IPS DF 6.9 (cell line): ENCODE measurements around the gene IL13RA2.

Experiments used
- DNase-seq: peaks from one replicate; pipeline ENCODE4 v3.0.0-alpha.2; 2013; ENCODE audit warnings: low read depth, low spot score
- H3K27ac ChIP-seq: one replicate; pipeline ENCODE4 v1.5.1; 2013; ENCODE audit warnings: low read length, control low read depth
- H3K27me3 ChIP-seq: 2 replicates; pipeline ENCODE4 v1.6.1; 2013; ENCODE audit warnings: mild to moderate bottlenecking, low read length; ENCODE audit not compliant: control insufficient read depth, insufficient read depth
- H3K36me3 ChIP-seq: 2 replicates; pipeline ENCODE4 v1.6.1; 2013; ENCODE audit warnings: low read length; ENCODE audit not compliant: control insufficient read depth, insufficient read depth
- H3K4me1 ChIP-seq: 2 replicates; pipeline ENCODE4 v1.6.1; 2013; ENCODE audit warnings: low read length; ENCODE audit not compliant: control insufficient read depth, insufficient read depth
- H3K4me3 ChIP-seq: 2 replicates; pipeline ENCODE4 v1.5.1; 2013; ENCODE audit warnings: mild to moderate bottlenecking, low read length
- H3K9me3 ChIP-seq: 2 replicates; pipeline ENCODE4 v1.6.1; 2013; ENCODE audit warnings: low read length, inconsistent platforms; ENCODE audit not compliant: control insufficient read depth, insufficient read depth
- WGBS: extraction: QIAGEN DNeasy Blood & Tissue Kit; methylation state at CpG from one replicate; pipeline ENCODE4 v1.1.7; 2013; ENCODE audit warnings: mixed read lengths, missing lambda C conversion rate; ENCODE audit not compliant: insufficient read length, insufficient coverage; 5-methylcytosine and 5-hydroxymethylcytosine counted together

The IL13RA2 gene

GRCh38 chrX:115017455-115017854 lies at the start of gene IL13RA2:
Gene IL13RA2, minus strand, starts transcription at chrX:115017616. Its CDS starts 347 bp downstream, at chrX:115017269.
- Histone ChIP-seq H3K27me3 (no peaks in the 10 kb centered on the region), H3K27ac (no peak within 1 kb of the TSS), H3K4me1 (no peaks in the 10 kb centered on the region), H3K4me3 (no peak within 1 kb of the TSS), H3K9me3 (no peaks in the 10 kb centered on the region), H3K36me3 (no peaks in the 10 kb centered on the region)
- DNase-seq = no peak
- no CpG with 5 or more reads among the region's 11 CpGs for WGBS

GRCh38 chrX:115065304-115065703 lies 47.9 kb upstream of the IL13RA2 start:
- Histone ChIP-seq H3K36me3 (no peaks in the 10 kb centered on the region), H3K27ac (no peak overlapping the region), H3K27me3 (no peaks in the 10 kb centered on the region), H3K4me1 (no peaks in the 10 kb centered on the region), H3K4me3 (no peak overlapping the region), H3K9me3 (no peaks in the 10 kb centered on the region)
- no peak for DNase-seq

GRCh38 chrX:115060013-115060412 lies 42.6 kb upstream of the IL13RA2 start:
- no peaks in the 10 kb centered on the region for H3K4me1 ChIP-seq
- H3K9me3 ChIP-seq = no peaks in the 10 kb centered on the region
- no peak for DNase-seq
- H3K27ac ChIP-seq = no peak overlapping the region
- no peak overlapping the region for H3K4me3 ChIP-seq
- no peaks in the 10 kb centered on the region for H3K36me3 ChIP-seq
- WGBS = no CpG with 5 or more reads among the region's 2 CpGs
- no peaks in the 10 kb centered on the region for H3K27me3 ChIP-seq

GRCh38 chrX:115058276-115058675 lies 40.9 kb upstream of the IL13RA2 start:
- H3K27ac ChIP-seq = no peak overlapping the region
- H3K36me3 ChIP-seq = no peaks in the 10 kb centered on the region
- no peaks in the 10 kb centered on the region for H3K9me3 ChIP-seq
- no peak overlapping the region for H3K4me3 ChIP-seq
- no peaks in the 10 kb centered on the region for H3K4me1 ChIP-seq
- no CpG with 5 or more reads among the region's 3 CpGs for WGBS
- H3K27me3 ChIP-seq = no peaks in the 10 kb centered on the region
- no peak for DNase-seq

GRCh38 chrX:115054876-115055275 lies 37.5 kb upstream of the IL13RA2 start:
- no CpG with 5 or more reads among the region's 3 CpGs for WGBS
- no peaks in the 10 kb centered on the region for H3K36me3 ChIP-seq
- H3K4me1 ChIP-seq = no peaks in the 10 kb centered on the region
- H3K4me3 ChIP-seq = no peak overlapping the region
- H3K27me3 ChIP-seq = no peaks in the 10 kb centered on the region
- H3K9me3 ChIP-seq = no peaks in the 10 kb centered on the region
- no peak for DNase-seq
- no peak overlapping the region for H3K27ac ChIP-seq

GRCh38 chrX:115053223-115053622 lies 35.8 kb upstream of the IL13RA2 start:
- Histone ChIP-seq H3K4me1 (no peaks in the 10 kb centered on the region), H3K27me3 (no peaks in the 10 kb centered on the region), H3K4me3 (no peak overlapping the region), H3K9me3 (no peaks in the 10 kb centered on the region), H3K36me3 (no peaks in the 10 kb centered on the region), H3K27ac (no peak overlapping the region)
- DNase-seq = no peak
- no CpG with 5 or more reads among the region's 1 CpG for WGBS

- DNase-seq = no peak
- H3K27ac ChIP-seq = no peak overlapping the region
- no peaks in the 10 kb centered on the region for H3K4me1 ChIP-seq
- H3K9me3 ChIP-seq = no peaks in the 10 kb centered on the region
- no peaks in the 10 kb centered on the region for H3K27me3 ChIP-seq
- H3K4me3 ChIP-seq = no peak overlapping the region
- H3K36me3 ChIP-seq = no peaks in the 10 kb centered on the region
Observed at GRCh38 chrX:115047715-115048114, 30.3 kb upstream of the IL13RA2 start.

- no peak for DNase-seq
- H3K27me3 ChIP-seq = no peaks in the 10 kb centered on the region
- no peak overlapping the region for H3K27ac ChIP-seq
- H3K36me3 ChIP-seq = no peaks in the 10 kb centered on the region
- no peak overlapping the region for H3K4me3 ChIP-seq
- no peaks in the 10 kb centered on the region for H3K4me1 ChIP-seq
- H3K9me3 ChIP-seq = no peaks in the 10 kb centered on the region
Observed at GRCh38 chrX:115047181-115047580, 29.8 kb upstream of the IL13RA2 start.

- Histone ChIP-seq H3K4me1 (no peaks in the 10 kb centered on the region), H3K9me3 (no peaks in the 10 kb centered on the region), H3K36me3 (no peaks in the 10 kb centered on the region), H3K27ac (no peak overlapping the region), H3K4me3 (no peak overlapping the region), H3K27me3 (no peaks in the 10 kb centered on the region)
- no CpG with 5 or more reads among the region's 4 CpGs for WGBS
- DNase-seq = no peak
Observed at GRCh38 chrX:115040417-115040816, 23.0 kb upstream of the IL13RA2 start.

GRCh38 chrX:115038406-115038805 lies 21.0 kb upstream of the IL13RA2 start:
- no peaks in the 10 kb centered on the region for H3K36me3 ChIP-seq
- no peak overlapping the region for H3K4me3 ChIP-seq
- no peaks in the 10 kb centered on the region for H3K9me3 ChIP-seq
- no peak for DNase-seq
- no peaks in the 10 kb centered on the region for H3K27me3 ChIP-seq
- H3K4me1 ChIP-seq = no peaks in the 10 kb centered on the region
- H3K27ac ChIP-seq = no peak overlapping the region
- WGBS = no CpG with 5 or more reads among the region's 1 CpG

- no CpG with 5 or more reads among the region's 1 CpG for WGBS
- Histone ChIP-seq H3K9me3 (no peaks in the 10 kb centered on the region), H3K4me3 (no peak overlapping the region), H3K27me3 (no peaks in the 10 kb centered on the region), H3K27ac (no peak overlapping the region), H3K4me1 (no peaks in the 10 kb centered on the region), H3K36me3 (no peaks in the 10 kb centered on the region)
- no peak for DNase-seq
Observed at GRCh38 chrX:115036029-115036428, 18.6 kb upstream of the IL13RA2 start.
